HepG2 (cell line): ENCODE results near the gene DND1. TPM values are rescaled to one million over a fixed set of nuclear protein-coding genes. Genes with fewer than 3 reads are reported as not detected.

Source experiments
- ATAC-seq: fragments of 200-7000 bp; cut with Tn5 transposase; 3 replicates; pipeline ENCODE4 v1.9.1; 2020; ENCODE audit warnings: mild to moderate bottlenecking, moderate library complexity
- BruUV-seq: library from RNA; stranded (reverse); fragments of 400-500 nt; replicated peaks from 2 replicates; lab custom pipeline; 2021; lab: Mats Ljungman, UMichigan
- CTCF ChIA-PET: fragments of 300-600 bp; formaldehyde crosslinking; extraction: SDS; loops from one replicate; lab custom pipeline; 2021; ENCODE audit warnings: low total read pairs, inconsistent platforms, low intra/inter-chr PET ratio; lab: Yijun Ruan, JAX
- POLR2A ChIA-PET: fragments of 350-600 bp; sonication (Branson Sonifier 250); formaldehyde crosslinking; loops from one replicate; lab custom pipeline; 2020; ENCODE audit warnings: antibody characterized with exemption, inconsistent platforms; lab: Yijun Ruan, JAX
- DNase-seq: peaks from one replicate; pipeline ENCODE4 v3.0.0-alpha.2; 2015; ENCODE audit warnings: low spot score
- FAIRE-seq: peaks from 3 replicates; lab custom pipeline; 2011; peaks lifted over from hg19 to GRCh38; lab: Jason Lieb, UNC
- H2AFZ ChIP-seq: one replicate; pipeline ENCODE4 v1.6.1; 2011; ENCODE audit warnings: low read length, inconsistent platforms
- H3K27ac ChIP-seq: fragments of 300-600 bp; 3 replicates; pipeline ENCODE4 v1.8.0; 2011; ENCODE audit warnings: mixed run types, mild to moderate bottlenecking, mixed read lengths, low read length, inconsistent platforms; ENCODE audit not compliant: insufficient read depth; ENCODE audit errors: extremely low read length
- H3K27me3 ChIP-seq, 2 experiments: fragments of 200-600 bp in 1 of 2; 2 replicates in 1 of 2; 3 replicates in 1 of 2; pipeline versions ENCODE4 v1.6.0 to v1.8.0; 2011; ENCODE audit warnings: low read length in 2 of 2, mild to moderate bottlenecking in 2 of 2, moderate library complexity in 2 of 2, inconsistent platforms in 1 of 2; ENCODE audit not compliant: insufficient read depth in 2 of 2, control insufficient read depth in 1 of 2
- H3K36me3 ChIP-seq, 2 experiments: fragments of 200-600 bp in 1 of 2; replicated peaks in 1 of 2; 2 replicates in 1 of 2; 3 replicates in 1 of 2; pipeline versions ENCODE4 v1.5.1 to v1.8.0; 2011; ENCODE audit warnings: low read length in 2 of 2, inconsistent platforms in 1 of 2; ENCODE audit not compliant: insufficient read depth in 2 of 2, control insufficient read depth in 1 of 2
- H3K4me1 ChIP-seq: 2 replicates; pipeline ENCODE4 v1.5.1; 2012; ENCODE audit warnings: low read length, inconsistent platforms; ENCODE audit not compliant: insufficient read depth
- H3K4me2 ChIP-seq: 2 replicates; pipeline ENCODE4 v1.6.0; 2011; ENCODE audit warnings: low read depth, low read length, inconsistent platforms
- H3K4me3 ChIP-seq, 3 experiments: fragments of 200-600 bp in 1 of 3; sonication (generic), shearing (Covaris generic) in 1 of 3; replicated peaks in 1 of 3; 2 replicates each; pipeline ENCODE4 v1.5.1; 2011 to 2016; ENCODE audit warnings: low read length in 3 of 3, inconsistent platforms in 2 of 3, low read depth in 2 of 3, mild to moderate bottlenecking in 2 of 3, control low read depth in 1 of 3, mixed read lengths in 1 of 3; ENCODE audit not compliant: insufficient read depth in 1 of 3
- H3K79me2 ChIP-seq: one replicate; pipeline ENCODE4 v1.6.1; 2011; ENCODE audit warnings: low read length, inconsistent platforms; ENCODE audit not compliant: insufficient read depth
- H3K9ac ChIP-seq: 2 replicates; pipeline ENCODE4 v1.6.0; 2011; ENCODE audit warnings: mild to moderate bottlenecking, low read depth, low read length, inconsistent platforms; ENCODE audit not compliant: insufficient read depth
- H3K9me3 ChIP-seq: 2 replicates; pipeline ENCODE4 v1.5.1; 2012; ENCODE audit warnings: mild to moderate bottlenecking, low read length
- H4K20me1 ChIP-seq: 2 replicates; pipeline ENCODE4 v1.6.0; 2011; ENCODE audit warnings: inconsistent platforms, mild to moderate bottlenecking, low read length, moderate library complexity; ENCODE audit not compliant: insufficient read depth
- NFE2L1 ChIP-seq: sonication (generic); formaldehyde crosslinking; IDR thresholded peaks from 2 replicates; pipeline ENCODE4 v1.4.0; 2020; ENCODE audit warnings: missing genetic modification reagents, mild to moderate bottlenecking, borderline replicate concordance
- NR0B2 ChIP-seq: sonication (generic); formaldehyde crosslinking; IDR thresholded peaks from 2 replicates; pipeline ENCODE4 v1.4.0; 2020; ENCODE audit warnings: mild to moderate bottlenecking, missing genetic modification reagents
- NR2F2 ChIP-seq: IDR thresholded peaks from 2 replicates; pipeline ENCODE4 v1.6.1; 2012; ENCODE audit warnings: low read depth, inconsistent platforms, borderline replicate concordance
- SALL1 ChIP-seq: sonication (generic); formaldehyde crosslinking; IDR thresholded peaks from 2 replicates; pipeline ENCODE4 v1.8.0; 2022; ENCODE audit warnings: mild to moderate bottlenecking, missing genetic modification reagents
- SRY ChIP-seq: sonication (generic); formaldehyde crosslinking; IDR thresholded peaks from 2 replicates; pipeline ENCODE4 v1.8.0; 2022; ENCODE audit warnings: mild to moderate bottlenecking, missing genetic modification reagents
- ZFP36L1 ChIP-seq: sonication (generic); formaldehyde crosslinking; IDR thresholded peaks from 2 replicates; pipeline ENCODE4 v1.8.0; 2022; ENCODE audit warnings: mild to moderate bottlenecking, missing genetic modification reagents, moderate library complexity
- ZNF577 ChIP-seq: sonication (generic); formaldehyde crosslinking; IDR thresholded peaks from 2 replicates; pipeline ENCODE4 v1.4.0; 2020; ENCODE audit warnings: mild to moderate bottlenecking, low read depth, missing genetic modification reagents, borderline replicate concordance
- ZNF672 ChIP-seq: sonication (generic); formaldehyde crosslinking; IDR thresholded peaks from 2 replicates; pipeline ENCODE4 v1.8.1; 2022; ENCODE audit warnings: missing genetic modification reagents
- ZNF761 ChIP-seq: sonication (generic); formaldehyde crosslinking; conservative IDR thresholded peaks from 2 replicates; pipeline ENCODE4 v1.4.0; 2020; ENCODE audit warnings: mild to moderate bottlenecking, missing genetic modification reagents
- ZNF879 ChIP-seq: sonication (generic); formaldehyde crosslinking; IDR thresholded peaks from 2 replicates; pipeline ENCODE4 v1.8.1; 2023; ENCODE audit warnings: missing genetic modification reagents
- WGBS: methylation state at CpG from one replicate; pipeline ENCODE4 v1.1.6; 2017; ENCODE audit warnings: low lambda C conversion rate; 5-methylcytosine and 5-hydroxymethylcytosine counted together
- in situ Hi-C: cut with HindIII; loops from 2 replicates; pipeline ENCODE4 v1.10.0; 2017; ENCODE audit warnings: low pct_unique_long_range_greater_than_20kb; ENCODE audit not compliant: extremely low pct_ligation_motif_present
- intact Hi-C: fragments of 100-400 bp; cut with micrococcal nuclease; formaldehyde crosslinking; loops from one replicate; pipeline ENCODE4 v1.10.0; 2022; ENCODE audit not compliant: unreplicated experiment
- polyA plus RNA-seq, 8 experiments: library from polyadenylated mRNA; depleted of rRNA in 3 of 8; stranded (reverse) in 7 of 8; unstranded in 1 of 8; fragments of >200 nt; fragmentation: Illumina TruSeq in 4 of 8; extraction: Trizol in 4 of 8; gene quantifications; 2 replicates each; pipeline versions ENCODE4 v1.2.1 to v1.2.3, GENCODE V29; 2011 to 2016; ENCODE audit warnings: low read depth in 4 of 8, missing spikeins in 1 of 8, mixed read lengths in 1 of 8; ENCODE audit not compliant: insufficient read depth in 1 of 8
- total RNA-seq, 5 experiments: library from RNA; depleted of rRNA; stranded (reverse); fragments of >200 nt; fragmentation: Illumina TruSeq; extraction: Trizol; gene quantifications; 2 replicates each; pipeline ENCODE4 v1.2.3, GENCODE V29; 2016; ENCODE audit warnings: low read depth in 1 of 5
- TF ChIP-seq, protein P1 (sequence below): IDR thresholded peaks from 2 replicates; pipeline ENCODE4 v1.6.1; 2016; ENCODE audit warnings: mild to moderate bottlenecking
- TF ChIP-seq, protein P2 (sequence below): sonication (generic); formaldehyde crosslinking; IDR thresholded peaks from 2 replicates; pipeline ENCODE4 v1.5.0; 2020; ENCODE audit warnings: mild to moderate bottlenecking, missing genetic modification reagents, moderate library complexity
- TF ChIP-seq, protein P3 (sequence below), 2 experiments: sonication (generic) in 1 of 2; formaldehyde crosslinking in 1 of 2; IDR thresholded peaks; 2 replicates each; pipeline versions ENCODE4 v1.5.1 to v1.6.1; 2011 to 2020; ENCODE audit warnings: borderline replicate concordance in 1 of 2, low read depth in 1 of 2, low read length in 1 of 2, mild to moderate bottlenecking in 1 of 2, missing genetic modification reagents in 1 of 2, moderate library complexity in 1 of 2

The DND1 gene
- total and polyA plus RNA-seq, 2 of the 13 experiments (the other 11 are each of a cell fraction or from before 2014, with no cell fraction given): 0.48 to 0.55 TPM

GRCh38 chr5:140678993-140679392 lies 5.6 kb upstream of the DND1 start:
- DNase-seq (no peak), FAIRE-seq (no peak), ATAC-seq (no peak)
- no peaks in the 10 kb centered on the region for H3K27me3 ChIP-seq
- BruUV-seq: no TSS peak
- ChIA-PET POLR2A (interaction anchor here (0.7 kb wide), 2 partner anchors 12 to 13 kb away, joined by 3 read pairs; partner anchors contain the start of gene HARS2), CTCF (no interaction called here)
- no peak overlapping the region for H3K9ac ChIP-seq
- H3K4me1 ChIP-seq: no peaks in the 10 kb centered on the region
- H3K36me3 ChIP-seq: peaks cover 33 to 60% of the 10 kb centered on the region in 2 experiments; a peak in 4 of 5 replicates
- no peaks in the 10 kb centered on the region for H3K79me2 ChIP-seq
- in situ Hi-C loops: no loop called here
- no peak overlapping the region for H2AFZ ChIP-seq
- TF ChIP-seq NR0B2: no peak
- TF ChIP-seq SALL1 (CRISPR knock-in tag): no peak
- TF ChIP-seq NFE2L1 (CRISPR knock-in tag): no peak
- TF ChIP-seq ZNF577 (CRISPR knock-in tag): no peak
- TF ChIP-seq ZFP36L1: no peak
- no peak for TF ChIP-seq ZNF761
- no peak overlapping the region for H3K4me3 ChIP-seq
- H3K9me3 ChIP-seq: no peaks in the 10 kb centered on the region
- no peak overlapping the region for H3K4me2 ChIP-seq
- H4K20me1 ChIP-seq: no peaks in the 10 kb centered on the region
- intact Hi-C loops: no loop called here
- WGBS: 100% methylated on average over 7 of the region's 7 CpGs
- H3K27ac ChIP-seq: no peak overlapping the region

- Histone ChIP-seq H3K4me3 (no peak overlapping the region), H3K4me1 (no peaks in the 10 kb centered on the region), H4K20me1 (no peaks in the 10 kb centered on the region), H2AFZ (no peak overlapping the region), H3K27me3 (no peaks in the 10 kb centered on the region), H3K4me2 (no peak overlapping the region), H3K9ac (no peak overlapping the region), H3K9me3 (no peaks in the 10 kb centered on the region), H3K79me2 (no peaks in the 10 kb centered on the region), H3K27ac (no peak overlapping the region), H3K36me3 (peaks cover 34 to 63% of the 10 kb centered on the region in 2 experiments; a peak in 4 of 5 replicates)
- ChIA-PET POLR2A (no interaction called here), CTCF (no interaction called here)
- intact Hi-C loops: no loop called here
- no peak for DNase-seq
- 98% methylated on average over 2 of the region's 3 CpGs for WGBS
- no peak for ATAC-seq
- BruUV-seq: no TSS peak
- in situ Hi-C loops: no loop called here
- no peak for FAIRE-seq
- TF ChIP-seq ZNF672 (CRISPR knock-in tag) (no peak), SRY (CRISPR knock-in tag) (no peak), ZNF879 (CRISPR knock-in tag) (no peak), NR2F2 (no peak)
- TF ChIP-seq, protein P1, sequence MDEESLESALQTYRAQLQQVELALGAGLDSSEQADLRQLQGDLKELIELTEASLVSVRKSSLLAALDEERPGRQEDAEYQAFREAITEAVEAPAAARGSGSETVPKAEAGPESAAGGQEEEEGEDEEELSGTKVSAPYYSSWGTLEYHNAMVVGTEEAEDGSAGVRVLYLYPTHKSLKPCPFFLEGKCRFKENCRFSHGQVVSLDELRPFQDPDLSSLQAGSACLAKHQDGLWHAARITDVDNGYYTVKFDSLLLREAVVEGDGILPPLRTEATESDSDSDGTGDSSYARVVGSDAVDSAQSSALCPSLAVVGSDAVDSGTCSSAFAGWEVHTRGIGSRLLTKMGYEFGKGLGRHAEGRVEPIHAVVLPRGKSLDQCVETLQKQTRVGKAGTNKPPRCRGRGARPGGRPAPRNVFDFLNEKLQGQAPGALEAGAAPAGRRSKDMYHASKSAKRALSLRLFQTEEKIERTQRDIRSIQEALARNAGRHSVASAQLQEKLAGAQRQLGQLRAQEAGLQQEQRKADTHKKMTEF (CRISPR knock-in tag): no peak
- TF ChIP-seq, protein P2, sequence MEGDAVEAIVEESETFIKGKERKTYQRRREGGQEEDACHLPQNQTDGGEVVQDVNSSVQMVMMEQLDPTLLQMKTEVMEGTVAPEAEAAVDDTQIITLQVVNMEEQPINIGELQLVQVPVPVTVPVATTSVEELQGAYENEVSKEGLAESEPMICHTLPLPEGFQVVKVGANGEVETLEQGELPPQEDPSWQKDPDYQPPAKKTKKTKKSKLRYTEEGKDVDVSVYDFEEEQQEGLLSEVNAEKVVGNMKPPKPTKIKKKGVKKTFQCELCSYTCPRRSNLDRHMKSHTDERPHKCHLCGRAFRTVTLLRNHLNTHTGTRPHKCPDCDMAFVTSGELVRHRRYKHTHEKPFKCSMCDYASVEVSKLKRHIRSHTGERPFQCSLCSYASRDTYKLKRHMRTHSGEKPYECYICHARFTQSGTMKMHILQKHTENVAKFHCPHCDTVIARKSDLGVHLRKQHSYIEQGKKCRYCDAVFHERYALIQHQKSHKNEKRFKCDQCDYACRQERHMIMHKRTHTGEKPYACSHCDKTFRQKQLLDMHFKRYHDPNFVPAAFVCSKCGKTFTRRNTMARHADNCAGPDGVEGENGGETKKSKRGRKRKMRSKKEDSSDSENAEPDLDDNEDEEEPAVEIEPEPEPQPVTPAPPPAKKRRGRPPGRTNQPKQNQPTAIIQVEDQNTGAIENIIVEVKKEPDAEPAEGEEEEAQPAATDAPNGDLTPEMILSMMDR (CRISPR knock-in tag): no peak
- TF ChIP-seq, protein P3, sequence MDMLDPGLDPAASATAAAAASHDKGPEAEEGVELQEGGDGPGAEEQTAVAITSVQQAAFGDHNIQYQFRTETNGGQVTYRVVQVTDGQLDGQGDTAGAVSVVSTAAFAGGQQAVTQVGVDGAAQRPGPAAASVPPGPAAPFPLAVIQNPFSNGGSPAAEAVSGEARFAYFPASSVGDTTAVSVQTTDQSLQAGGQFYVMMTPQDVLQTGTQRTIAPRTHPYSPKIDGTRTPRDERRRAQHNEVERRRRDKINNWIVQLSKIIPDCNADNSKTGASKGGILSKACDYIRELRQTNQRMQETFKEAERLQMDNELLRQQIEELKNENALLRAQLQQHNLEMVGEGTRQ (IDR thresholded peaks at IDR 0.05; ENCODE audit: low read depth, low read length): no peak
- TF ChIP-seq, protein P3 (CRISPR knock-in tag; IDR thresholded peaks at IDR 0.05; ENCODE audit: borderline replicate concordance): no peak
These were observed 4.6 kb upstream of the DND1 start for GRCh38 chr5:140677947-140678346.
